Measurements from ENCODE around the gene BMAL1. TPM values are rescaled to one million over a fixed set of nuclear protein-coding genes. Genes with fewer than 3 reads are reported as not detected.

Gene BMAL1
- total RNA-seq, 4 donors from 2014 or later: 27.7 to 81.8 (median 41.0) TPM

- H3K9me3 ChIP-seq: no peaks in the 10 kb centered on the region
- intact Hi-C loops (cut with DNase I; ENCODE audit: low total_unique reads) (no loop called here), in situ Hi-C loops (cut with MboI; ENCODE audit: low sequenced_read_pairs in 4 of 4) (no loop called here)
- H3K36me3 ChIP-seq: peaks cover 0 to 84% of the 10 kb centered on the region in 2 donors
- DNase-seq (no peak), ATAC-seq (no peak)
- TF ChIP-seq POLR2A (IDR thresholded peaks at IDR 0.05) (no peak), CTCF (IDR thresholded peaks at IDR 0.05 in 4 of 5, conservative IDR thresholded peaks at IDR 0.05 in 1 of 5) (no peak)
- H3K4me1 ChIP-seq: no peaks in the 10 kb centered on the region
- H3K4me3 ChIP-seq: no peak overlapping the region
- no peaks in the 10 kb centered on the region for H3K27me3 ChIP-seq
- no peak overlapping the region for H3K27ac ChIP-seq
Observed at GRCh38 chr11:13382751-13383150, 105.2 kb downstream of the BMAL1 start.

- Histone ChIP-seq H3K36me3 (peaks cover 0 to 68% of the 10 kb centered on the region in 2 donors), H3K4me3 (no peak overlapping the region), H3K9me3 (no peaks in the 10 kb centered on the region), H3K27me3 (no peaks in the 10 kb centered on the region), H3K4me1 (no peaks in the 10 kb centered on the region), H3K27ac (no peak overlapping the region)
- TF ChIP-seq CTCF (IDR thresholded peaks at IDR 0.05 in 4 of 5, conservative IDR thresholded peaks at IDR 0.05 in 1 of 5) (peak in 3 of 5 experiments; percentile 18 to 39 (median 39)), POLR2A (IDR thresholded peaks at IDR 0.05) (no peak)
- ATAC-seq (no peak), DNase-seq (no peak)
- in situ Hi-C loops (cut with MboI; ENCODE audit: low sequenced_read_pairs in 4 of 4) (no loop called here), intact Hi-C loops (cut with DNase I; ENCODE audit: low total_unique reads) (loop anchor here (1.0 kb wide), 1 partner anchor 175 kb away; no protein-coding TSS in a partner anchor)
Observed at GRCh38 chr11:13384908-13385640, 107.5 kb downstream of the BMAL1 start.

GRCh38 chr11:13386567-13386966 is 109.0 kb downstream of the BMAL1 start:
- intact Hi-C loops (cut with DNase I; ENCODE audit: low total_unique reads): no loop called here
- Histone ChIP-seq H3K27ac (no peak overlapping the region), H3K4me1 (no peaks in the 10 kb centered on the region), H3K36me3 (peaks cover 0 to 53% of the 10 kb centered on the region in 2 donors), H3K9me3 (no peaks in the 10 kb centered on the region), H3K27me3 (no peaks in the 10 kb centered on the region), H3K4me3 (no peak overlapping the region)
- in situ Hi-C loops (cut with MboI; ENCODE audit: low sequenced_read_pairs in 4 of 4): no loop called here
- ATAC-seq: no peak
- TF ChIP-seq CTCF (IDR thresholded peaks at IDR 0.05 in 4 of 5, conservative IDR thresholded peaks at IDR 0.05 in 1 of 5): no peak
- no peak for TF ChIP-seq POLR2A (IDR thresholded peaks at IDR 0.05)
- DNase-seq: no peak

GRCh38 chr11:13388741-13389140 is 111.2 kb downstream of the BMAL1 start:
- Histone ChIP-seq H3K27ac (no peak overlapping the region), H3K9me3 (no peaks in the 10 kb centered on the region), H3K27me3 (no peaks in the 10 kb centered on the region), H3K36me3 (peaks cover 0 to 33% of the 10 kb centered on the region in 2 donors), H3K4me1 (no peaks in the 10 kb centered on the region), H3K4me3 (no peak overlapping the region)
- TF ChIP-seq POLR2A (IDR thresholded peaks at IDR 0.05): no peak
- no peak for TF ChIP-seq CTCF (IDR thresholded peaks at IDR 0.05 in 4 of 5, conservative IDR thresholded peaks at IDR 0.05 in 1 of 5)
- peak in 1 of 2 donors; percentile 16 for ATAC-seq
- in situ Hi-C loops (cut with MboI; ENCODE audit: low sequenced_read_pairs in 4 of 4) (no loop called here), intact Hi-C loops (cut with DNase I; ENCODE audit: low total_unique reads) (no loop called here)
- no peak for DNase-seq

Measured in gastrocnemius medialis (tissue), 4 donors.